Measurements from ENCODE around the gene KIF5A.
A peak's percentile ranks its signal among the peaks of the same experiment; 100 is the strongest.

The KIF5A gene

GRCh38 chr12:57535764-57536596 is 13.9 kb upstream of the KIF5A start:
- DNase-seq, result no peak

GRCh38 chr12:57536597-57536942 is 13.3 kb upstream of the KIF5A start:
- DNase-seq, result no peak

- DNase-seq, result no peak
Observed at GRCh38 chr12:57539134-57539768, 10.6 kb upstream of the KIF5A start.

GRCh38 chr12:57541001-57541400 is 8.8 kb upstream of the KIF5A start:
- no peak for DNase-seq

- DNase-seq, result no peak
Observed at GRCh38 chr12:57541717-57542116, 8.1 kb upstream of the KIF5A start.

GRCh38 chr12:57543581-57543980 is 6.3 kb upstream of the KIF5A start:
- no peak for DNase-seq

GRCh38 chr12:57545809-57546437 is 3.9 kb upstream of the KIF5A start:
- no peak for DNase-seq

DNA sequence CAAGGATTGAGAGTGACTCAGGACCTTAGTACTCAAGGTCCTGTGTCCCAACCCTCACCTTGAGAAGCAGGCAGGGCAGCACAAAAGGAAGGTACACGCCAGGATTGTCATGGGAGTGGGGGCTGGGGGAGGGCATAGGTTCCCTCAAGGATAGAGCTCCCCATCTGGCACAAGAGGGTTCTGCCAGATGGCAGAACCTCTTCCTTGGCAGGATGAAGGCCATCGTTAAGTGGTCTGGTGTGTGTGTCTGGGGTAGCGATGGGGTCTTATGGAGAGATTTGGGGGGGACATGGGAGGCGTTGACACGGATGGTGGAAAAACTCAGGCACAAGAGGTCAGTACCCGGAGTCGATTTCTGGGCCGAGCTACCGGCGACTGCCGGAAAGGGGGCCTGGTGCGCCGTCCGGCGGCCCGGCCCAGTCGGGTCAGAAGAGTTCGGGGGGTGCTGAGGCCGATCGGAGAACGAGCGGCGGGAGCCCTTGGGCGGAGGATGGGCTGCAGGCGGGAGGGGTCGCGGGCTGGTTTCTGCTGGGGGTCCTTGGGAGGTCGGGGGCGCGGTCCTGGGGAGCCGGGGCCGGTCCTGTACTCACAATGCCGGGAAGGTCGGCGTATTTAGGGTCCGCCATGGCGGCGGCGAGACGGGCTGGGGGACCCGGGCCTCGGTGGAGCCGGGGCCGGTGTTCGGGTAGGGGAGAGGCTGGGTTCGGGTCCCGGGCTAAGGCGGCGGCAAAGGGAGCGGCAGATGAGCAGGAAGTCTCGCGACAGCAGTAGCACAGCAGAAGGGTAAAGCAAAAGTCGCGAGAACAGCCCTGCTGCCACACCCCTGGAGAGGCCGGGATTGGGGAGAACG is 3.2 kb upstream of the KIF5A start, which contains the start of gene DCTN2:
Gene DCTN2, minus strand, starts transcription at position 755 of the 850 bp plus-strand sequence. Its CDS starts 129 bp downstream, at position 626.
- DNase-seq, result peak; percentile 92

- DNase-seq, result no peak
Observed at GRCh38 chr12:57547288-57548012, 2.4 kb upstream of the KIF5A start.

GRCh38 chr12:57548013-57548315 is 1.9 kb upstream of the KIF5A start:
- no peak for DNase-seq

GRCh38 chr12:57548488-57548887 is 1.4 kb upstream of the KIF5A start:
- no peak for DNase-seq

GRCh38 chr12:57549203-57549908 is 488 bp upstream of the KIF5A start:
- DNase-seq, result no peak

GRCh38 chr12:57550641-57551549 is 1.1 kb downstream of the KIF5A start:
- no peak for DNase-seq

GRCh38 chr12:57551637-57552305 is 1.9 kb downstream of the KIF5A start:
- DNase-seq, result no peak

DNA sequence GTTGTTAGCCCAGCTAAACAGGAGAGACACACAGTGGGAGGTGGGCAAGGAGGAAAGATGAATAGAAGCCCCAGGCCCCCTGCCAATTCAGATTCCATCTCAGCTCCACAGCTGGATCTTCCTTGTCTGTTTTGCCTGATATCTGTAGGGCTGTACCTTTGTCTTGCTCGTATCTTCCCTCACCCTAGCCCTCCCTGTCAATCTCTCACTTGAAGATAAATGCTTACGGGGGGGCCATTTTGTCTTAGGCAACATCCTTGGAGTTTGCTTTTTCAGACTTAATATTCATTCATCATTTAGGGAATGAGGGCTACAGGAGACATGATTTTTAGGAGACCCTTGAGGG is 2.4 kb downstream of the KIF5A start:
- no peak for DNase-seq

DNA sequence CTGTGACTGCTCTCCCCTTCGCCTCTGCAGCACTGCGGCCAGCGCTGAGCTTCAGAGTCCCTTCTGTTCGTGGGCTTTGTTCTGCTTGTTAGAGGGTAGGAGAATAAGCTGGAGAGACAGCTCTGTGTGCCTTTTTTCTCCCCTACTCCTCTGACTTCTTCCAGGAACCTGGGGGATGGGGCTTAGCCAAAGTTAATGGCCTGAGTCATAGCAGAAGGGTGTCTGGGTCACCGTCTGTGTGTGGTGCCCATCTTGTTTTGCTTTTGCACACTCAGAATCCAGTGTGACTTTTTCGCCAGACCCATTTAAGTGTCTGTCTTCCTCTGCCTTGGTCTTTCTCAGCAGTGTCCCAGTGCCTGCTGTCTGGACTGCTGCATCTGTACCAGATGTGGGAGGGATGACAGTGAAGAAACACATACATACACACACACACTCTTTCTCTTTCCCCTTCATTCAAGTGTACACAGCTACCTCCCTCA is 3.0 kb downstream of the KIF5A start:
- no peak for DNase-seq

GRCh38 chr12:57553343-57554202 is 3.7 kb downstream of the KIF5A start:
- no peak for DNase-seq

DNA sequence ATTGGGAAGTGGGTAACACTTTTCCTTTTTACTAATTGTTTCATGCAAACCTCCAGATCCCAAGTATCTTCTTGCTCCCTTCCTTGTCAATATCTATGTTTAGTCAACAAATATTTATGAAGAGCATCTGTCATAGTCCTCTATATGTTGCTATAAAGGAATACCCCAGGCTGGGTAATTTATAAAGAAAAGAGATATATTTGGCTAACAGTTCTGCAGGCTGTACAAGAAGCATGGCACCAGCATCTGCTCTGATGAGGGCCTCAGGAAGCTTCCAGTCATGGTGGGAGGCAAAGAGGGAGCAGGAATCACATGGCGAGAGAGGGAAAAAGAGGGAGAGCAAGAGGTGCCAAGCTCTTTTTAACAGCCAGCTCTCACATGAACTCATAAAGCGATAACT is 4.6 kb downstream of the KIF5A start:
- DNase-seq, result no peak

GRCh38 chr12:57554897-57555296 is 5.1 kb downstream of the KIF5A start:
- DNase-seq, result no peak

Data from central memory CD4-positive, alpha-beta T cell (primary cell).